Hematopoietic multipotent progenitor cell treated with erythropoietin and hydrocortisone succinate and interleukin-3 and kit ligand, for 8 days (in vitro differentiated cells): Measurements from ENCODE around the gene FGF4.

Source experiments
- DNase-seq: peaks from one replicate; pipeline ENCODE4 v3.0.0-alpha.2; 2015

FGF4 gene

DNA sequence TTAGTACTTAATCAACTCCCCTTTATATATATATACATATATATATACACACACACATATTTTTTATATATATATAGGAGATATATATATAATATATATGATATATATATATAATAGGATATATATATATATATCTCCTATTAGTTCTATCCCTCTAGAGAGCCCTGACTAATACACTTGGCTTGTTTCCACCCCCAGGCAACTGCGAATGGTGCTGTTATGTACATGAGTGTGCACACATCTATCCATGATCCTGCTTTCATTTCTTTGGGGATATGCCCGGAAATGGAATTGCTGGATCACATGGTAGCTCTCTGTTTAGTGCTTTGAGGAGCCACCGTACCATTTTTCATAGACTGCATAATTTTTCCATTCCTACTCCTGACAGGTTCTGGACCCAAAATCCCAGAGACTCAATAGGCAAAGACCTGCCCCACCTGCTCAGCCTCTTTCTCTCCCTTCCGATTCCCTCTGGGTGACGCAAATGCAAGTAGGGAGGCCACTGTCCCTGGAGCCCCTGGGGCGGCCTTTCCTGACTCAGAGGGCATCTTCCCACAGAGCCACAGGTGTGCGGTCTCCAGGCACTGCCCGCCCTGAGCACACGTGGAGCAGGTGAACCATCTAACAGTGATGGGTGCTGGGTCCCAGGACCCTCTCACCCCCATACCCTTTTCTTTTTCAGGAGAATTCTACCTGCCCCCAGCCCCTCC, 32.1 kb upstream of the FGF4 start:
- DNase-seq = no peak

DNA sequence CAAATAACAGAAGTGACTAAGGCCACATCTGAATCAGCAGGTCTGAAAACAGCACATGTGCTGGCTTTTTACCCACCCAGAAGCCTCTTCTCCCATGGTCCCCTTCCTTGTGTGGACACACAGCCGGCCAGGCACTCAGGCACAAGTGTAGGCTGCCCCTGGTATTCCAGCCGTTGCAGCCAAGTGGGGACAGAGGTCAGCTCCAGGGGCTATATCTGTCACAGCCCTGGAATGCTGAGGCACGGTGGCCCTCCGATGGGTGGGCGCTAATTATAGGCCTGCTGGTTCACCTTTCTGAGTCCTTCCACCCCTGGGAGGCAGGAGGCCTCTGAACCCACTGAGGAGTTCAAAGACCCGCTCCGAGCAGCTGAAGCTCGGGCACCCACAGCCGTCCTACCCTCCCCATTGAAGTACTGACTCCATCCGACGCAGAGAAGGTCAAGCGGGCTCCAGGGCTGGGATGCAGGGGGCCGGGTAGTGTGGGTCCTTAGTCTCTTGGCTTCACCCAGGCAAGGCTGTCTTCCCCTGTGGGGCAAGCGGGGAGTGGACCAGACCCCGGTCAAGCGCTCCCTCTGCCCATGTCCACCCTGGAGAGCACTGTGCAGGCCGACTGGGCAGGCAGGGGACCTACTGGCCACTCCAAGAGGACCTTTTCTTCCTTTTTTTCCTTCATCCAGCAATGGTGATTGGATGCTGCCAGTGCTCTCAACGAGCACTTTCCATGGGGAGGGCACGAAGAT, 29.8 kb upstream of the FGF4 start:
- no peak for DNase-seq

DNA sequence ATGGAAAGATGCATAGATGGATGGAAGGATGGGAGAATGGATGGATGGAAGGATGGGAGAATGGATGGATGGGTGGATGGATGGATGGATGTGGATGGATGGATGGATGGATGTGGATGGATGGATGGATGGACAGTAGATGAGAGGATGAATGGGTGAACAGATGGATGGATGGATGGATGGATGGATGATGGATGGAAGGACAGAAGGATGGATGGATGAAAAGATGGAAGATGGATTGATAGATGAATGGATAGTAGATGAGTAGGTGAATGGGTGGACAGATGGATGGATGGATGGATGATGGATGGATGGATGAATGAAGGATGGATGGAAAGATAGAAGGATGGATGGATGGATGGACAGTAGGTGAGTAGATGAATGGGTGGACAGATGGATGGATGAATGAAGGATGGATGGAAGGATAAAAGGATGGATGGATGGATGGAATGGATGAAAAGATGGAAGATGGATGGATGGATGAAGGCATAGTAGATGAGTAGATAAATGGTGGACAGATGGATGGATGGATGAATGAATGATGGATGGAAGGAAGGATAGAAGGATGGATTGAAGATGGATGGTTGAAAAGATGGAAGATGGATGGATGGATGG, 28.6 kb upstream of the FGF4 start:
- DNase-seq = no peak

DNA sequence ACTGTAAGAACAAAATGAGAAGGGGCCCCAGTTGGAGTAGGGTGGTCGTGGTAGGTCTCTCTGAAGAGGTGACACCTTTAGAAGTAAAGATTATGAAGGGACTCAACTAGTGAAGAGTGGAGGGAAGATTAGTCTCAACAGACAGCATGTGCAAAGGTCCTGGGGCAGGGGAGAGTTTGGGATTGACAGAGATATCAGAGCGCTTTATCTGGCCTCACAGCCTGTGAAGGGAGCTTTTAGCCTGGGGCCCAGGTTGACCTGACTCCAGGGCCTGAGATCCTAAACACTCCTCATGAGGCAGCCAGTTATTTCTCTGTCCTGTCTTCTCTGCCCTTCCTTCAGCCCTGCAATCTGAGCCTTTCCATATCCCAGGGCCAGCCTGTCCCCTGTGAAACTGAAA, 27.9 kb upstream of the FGF4 start:
- no peak for DNase-seq

DNA sequence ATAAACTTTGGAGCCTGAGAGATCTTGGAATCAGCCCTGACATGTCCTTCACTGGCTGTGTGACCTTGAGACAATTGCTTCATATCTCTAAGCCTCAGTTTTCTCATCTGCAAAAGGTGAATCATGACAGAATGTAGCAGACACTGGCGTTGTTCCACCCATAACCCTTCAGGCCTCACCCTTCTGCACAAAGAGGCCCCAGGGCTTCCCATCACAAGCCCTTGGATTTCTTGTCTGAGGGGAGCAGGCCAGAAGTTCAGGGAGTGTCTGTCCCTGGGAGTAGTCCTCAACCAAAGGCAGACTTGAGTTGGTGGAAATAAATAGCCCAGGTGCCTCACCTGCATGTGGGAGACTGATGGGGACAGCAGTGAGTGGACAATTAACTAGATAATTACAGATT, 27.4 kb upstream of the FGF4 start:
- DNase-seq = no peak

DNA sequence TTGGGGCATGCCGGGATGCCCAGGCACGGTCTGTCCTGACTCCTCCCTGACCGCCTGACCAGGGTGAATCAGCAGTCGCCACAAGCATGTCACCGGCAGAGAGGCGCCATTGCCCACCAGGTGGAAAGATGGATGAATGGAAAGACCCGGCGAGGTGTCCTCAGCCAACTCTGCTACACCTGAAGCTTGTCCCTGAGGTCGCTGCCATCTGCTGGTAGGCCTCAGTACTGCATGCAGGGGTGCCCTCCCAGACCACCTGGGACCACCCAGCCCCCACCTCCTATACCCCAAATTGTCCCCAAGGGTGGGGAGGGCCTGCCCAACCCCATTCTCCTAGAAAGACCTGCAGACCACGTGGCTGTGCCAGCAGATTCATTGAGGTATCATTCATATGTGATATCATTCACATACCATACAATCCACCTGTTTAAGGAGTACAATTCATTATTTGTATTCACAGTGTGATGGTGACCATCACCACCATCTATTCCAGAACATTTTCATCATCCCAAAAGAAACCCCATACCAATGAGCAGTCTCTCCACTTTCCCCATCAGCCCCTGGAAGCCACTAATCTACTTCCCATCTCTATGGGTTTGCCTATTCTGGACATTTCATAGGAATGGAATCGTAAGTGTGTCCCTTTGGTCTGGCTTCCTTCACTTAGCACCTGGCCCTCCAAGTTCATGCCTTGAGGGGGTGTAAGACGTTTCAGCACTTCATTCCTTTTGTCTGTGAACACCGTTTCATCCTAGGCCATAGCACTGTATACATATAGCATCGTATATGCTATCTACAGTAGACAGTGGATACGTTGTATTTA, 26.6 kb upstream of the FGF4 start:
- peak; percentile 1 for DNase-seq

DNA sequence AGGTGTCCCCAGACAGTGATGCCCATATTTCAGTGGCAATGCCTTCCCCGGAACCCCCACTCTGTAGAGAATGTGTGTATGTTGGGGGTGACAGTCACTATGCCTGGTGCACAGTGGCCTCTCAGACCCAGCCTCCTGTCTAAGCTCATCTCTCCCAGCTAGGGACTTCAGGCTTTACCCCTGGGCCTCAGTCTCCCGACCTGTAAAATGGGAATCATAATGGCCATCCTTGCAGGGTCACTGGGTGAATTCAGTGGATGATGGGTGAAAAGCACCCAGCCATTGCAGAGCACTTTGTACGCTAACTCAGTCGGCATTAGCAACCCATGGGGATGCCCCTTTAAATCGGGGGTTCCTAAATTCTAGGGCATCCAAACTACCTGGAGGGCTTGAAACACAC, 25.1 kb upstream of the FGF4 start:
- DNase-seq = no peak

DNA sequence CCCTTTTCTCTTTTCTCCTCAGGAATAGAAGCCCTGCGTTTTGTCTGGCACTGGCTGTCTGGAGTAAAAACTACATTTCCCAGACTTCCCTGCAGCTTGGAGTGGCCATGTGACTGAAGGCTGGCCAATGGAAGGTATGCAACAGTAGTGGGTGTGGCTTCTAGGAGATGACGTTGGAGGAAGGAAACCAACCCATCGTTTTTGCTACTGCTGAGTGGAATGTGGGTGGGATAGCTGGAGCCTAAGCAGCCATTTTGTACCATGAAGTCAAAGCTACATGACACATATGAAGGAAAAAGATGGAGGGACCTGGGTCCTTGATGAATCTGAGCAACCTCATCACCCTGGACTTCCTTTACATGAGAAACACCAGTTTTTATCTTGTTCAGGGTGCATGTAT, 24.4 kb upstream of the FGF4 start:
- DNase-seq = peak; percentile 44

DNA sequence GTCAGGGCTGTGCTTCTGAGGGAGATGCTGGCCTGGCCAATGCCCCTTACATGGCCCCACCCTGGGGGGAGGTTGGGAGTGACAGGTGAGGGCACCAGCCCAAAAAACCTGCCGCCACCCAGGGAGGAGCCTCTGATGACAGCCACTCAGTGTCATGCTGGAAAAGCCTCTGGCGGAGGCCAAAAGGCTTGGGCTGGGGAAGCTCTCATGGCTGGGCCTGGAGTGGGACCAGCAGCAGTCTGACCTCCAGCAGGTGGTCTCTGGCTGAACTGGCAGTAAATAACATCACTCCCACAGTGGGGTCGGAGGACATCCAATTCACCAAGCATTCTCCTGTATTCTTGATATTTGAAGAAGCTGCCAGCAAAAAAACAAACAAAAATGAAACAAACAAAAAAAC, 24.0 kb upstream of the FGF4 start:
- DNase-seq = no peak

DNA sequence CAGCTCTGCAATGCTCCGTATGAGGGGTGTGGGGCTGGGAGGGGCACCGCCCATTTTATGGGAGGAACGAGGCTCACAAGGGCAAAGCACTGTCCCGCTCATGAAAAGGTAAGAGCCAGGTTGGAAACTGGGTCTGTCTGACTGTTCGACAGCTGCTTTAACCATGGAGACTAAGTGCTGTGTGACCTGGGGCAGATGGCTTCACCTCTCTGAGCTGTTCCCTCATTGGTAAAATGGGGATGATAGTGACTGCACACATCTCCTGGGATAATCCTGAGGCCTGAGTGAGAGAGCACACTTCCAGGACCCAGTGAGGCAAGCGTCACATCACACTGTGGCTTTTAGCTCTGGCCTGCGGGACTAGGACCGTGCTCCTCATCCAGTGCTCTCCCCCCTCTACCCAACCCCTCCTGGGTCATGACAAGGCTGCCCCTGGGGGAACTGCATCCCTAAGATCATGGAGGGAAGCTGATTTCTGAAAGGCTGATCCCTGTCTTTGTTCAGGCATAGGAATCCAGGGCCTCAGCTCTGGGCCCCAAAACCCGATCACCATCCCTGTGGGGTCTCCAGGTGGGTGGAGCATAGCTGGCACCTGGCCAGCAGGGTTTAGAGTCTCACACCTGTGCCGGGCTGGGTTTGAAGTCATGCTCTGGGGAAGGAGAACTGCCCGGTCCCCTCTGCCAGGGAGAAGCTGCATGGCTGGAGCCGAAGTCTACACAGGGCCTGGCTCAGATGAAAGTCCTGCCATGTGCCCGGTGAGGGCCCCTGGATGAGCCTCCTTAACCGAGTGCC, 22.8 kb upstream of the FGF4 start:
- no peak for DNase-seq

DNA sequence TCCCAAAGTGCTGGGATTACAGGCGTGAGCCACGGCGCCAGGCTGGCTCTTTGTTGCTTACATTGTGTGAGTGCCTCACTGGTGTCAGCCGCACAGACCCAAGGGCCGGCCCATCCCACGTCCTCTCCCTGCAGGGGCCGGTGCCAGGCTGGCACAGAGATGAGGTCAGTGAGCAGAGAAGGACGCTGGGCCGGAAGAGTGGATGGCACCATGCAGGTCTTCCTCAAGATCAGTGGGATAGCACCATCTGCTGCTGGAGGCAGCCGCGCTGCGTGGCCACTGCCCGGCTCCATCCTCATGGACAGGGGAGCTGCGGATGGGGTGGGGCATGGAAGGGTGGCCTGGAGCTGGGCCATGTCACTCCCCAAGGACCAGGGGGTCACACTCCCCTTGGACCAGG, 22.0 kb upstream of the FGF4 start:
- DNase-seq = no peak

DNA sequence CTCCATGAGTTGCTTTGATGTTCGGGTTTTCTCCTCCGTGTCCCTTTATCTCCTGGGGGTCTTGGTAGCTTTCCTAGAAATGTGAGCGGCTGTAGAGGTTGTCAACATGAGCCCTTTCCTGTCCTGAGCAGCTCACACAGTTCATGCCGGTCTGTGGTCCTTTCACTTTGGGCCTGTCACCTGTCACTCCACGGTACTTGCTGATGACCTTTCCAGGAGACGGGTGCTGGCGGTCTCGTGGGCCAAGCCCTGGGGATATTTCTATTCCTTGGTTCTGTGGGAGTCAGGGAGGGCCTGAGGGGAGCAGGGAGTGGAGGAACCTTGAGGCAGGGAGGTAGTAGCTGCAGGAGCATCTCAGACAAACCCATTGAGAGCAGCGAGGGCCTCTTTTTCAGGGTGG, 20.9 kb upstream of the FGF4 start:
- DNase-seq = no peak

DNA sequence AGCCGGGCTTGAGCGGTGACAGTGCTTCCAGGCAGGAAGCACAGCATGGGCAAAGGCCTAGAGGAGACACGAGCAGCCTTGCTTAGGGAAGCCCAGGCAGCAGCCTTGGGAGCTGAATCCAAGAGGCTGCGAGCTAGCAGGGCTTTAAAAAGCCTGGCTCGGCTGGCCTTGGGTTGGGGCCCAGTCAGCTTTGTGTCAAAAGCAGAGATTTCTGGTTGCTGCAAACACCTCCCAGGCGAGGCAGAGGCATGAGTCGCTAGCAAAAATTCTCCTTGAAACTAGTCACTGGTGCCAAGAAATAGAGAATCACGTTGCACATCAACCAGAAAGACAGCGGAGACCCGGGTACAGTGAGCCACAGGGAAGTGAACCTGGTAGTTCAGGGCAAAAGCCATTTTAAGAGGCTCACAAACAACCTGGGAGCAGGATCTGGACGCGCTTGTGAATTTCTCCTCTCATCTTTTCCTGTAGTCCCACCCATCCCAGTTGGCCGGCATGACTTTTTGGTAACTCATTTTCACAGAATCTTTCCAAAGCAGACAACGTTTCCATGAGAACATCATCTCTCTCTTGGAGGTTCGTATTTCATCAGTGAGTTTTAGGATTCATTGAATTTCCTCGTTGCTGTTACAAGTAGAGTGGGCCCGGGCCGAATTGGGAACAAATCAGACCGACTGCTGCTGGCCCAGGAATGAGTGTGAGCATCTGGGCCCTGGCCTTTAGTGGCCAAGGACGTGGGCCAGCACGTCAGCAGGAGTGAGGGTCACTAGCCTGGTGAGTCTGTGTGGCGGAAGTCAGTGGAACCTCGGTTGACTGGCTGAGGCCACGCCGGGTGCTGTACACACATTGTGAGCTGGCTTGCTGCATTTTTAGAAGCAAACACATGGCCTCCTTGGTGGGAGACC, 16.4 kb upstream of the FGF4 start:
- DNase-seq = no peak

DNA sequence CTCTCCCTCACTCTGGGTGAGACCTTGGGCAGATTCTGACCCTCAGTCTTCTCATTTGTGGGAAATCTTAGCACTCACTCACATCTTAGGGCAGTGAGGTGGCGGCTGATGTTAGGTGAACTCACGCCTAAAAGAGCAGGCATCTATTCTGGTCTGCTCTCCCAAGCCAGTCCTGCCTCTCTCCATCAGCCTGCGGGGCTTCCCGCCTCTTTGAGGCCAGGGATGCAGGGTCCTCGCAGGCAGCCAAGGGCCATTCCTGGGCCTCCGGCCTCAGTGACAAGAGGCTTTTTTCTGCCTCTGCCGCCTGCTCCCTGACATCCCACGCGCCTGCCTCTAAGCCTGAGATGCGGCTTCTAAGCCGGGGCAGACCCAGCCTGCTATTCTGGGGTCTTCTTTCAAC, 13.8 kb upstream of the FGF4 start:
- no peak for DNase-seq

DNA sequence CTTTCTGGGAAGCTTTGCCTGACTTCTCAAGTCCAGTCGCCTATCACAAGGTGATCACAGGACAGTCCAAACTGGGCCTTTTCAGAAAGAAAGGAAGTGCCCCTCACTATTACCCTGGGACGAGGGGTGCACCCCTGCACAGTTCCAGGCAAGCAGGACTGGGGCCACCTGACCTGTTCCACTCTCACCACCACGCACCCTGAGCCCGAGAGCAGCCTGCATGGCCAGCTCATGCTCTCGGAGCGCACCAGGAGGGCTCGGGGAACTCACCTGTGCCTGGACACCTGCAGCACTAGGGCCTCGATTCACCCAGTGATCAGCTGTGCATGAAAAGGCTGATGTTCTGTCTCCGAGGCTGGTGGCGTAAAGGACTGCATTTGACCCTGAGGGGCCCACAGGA, 12.8 kb upstream of the FGF4 start:
- DNase-seq = no peak

DNA sequence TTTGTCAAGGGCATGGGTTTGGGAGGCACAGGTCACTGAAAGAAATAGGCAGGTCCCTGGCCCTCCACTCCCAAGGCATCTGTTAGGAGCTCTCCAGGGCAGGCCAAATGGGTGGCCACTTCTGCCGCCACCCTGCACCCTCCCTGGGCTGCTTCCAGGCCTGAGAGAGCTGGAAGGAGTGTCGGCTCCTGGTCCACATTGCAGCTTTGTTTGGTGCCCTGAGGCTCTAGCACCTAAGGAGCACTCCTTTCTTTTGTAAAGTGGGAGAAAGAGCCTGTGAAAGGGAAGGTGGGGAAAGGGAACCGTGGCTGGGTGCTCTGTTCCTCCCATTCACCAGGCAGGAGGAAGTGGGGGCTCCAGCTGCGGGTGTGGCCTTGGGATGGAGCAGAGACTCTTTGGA, 12.3 kb upstream of the FGF4 start:
- DNase-seq = no peak

DNA sequence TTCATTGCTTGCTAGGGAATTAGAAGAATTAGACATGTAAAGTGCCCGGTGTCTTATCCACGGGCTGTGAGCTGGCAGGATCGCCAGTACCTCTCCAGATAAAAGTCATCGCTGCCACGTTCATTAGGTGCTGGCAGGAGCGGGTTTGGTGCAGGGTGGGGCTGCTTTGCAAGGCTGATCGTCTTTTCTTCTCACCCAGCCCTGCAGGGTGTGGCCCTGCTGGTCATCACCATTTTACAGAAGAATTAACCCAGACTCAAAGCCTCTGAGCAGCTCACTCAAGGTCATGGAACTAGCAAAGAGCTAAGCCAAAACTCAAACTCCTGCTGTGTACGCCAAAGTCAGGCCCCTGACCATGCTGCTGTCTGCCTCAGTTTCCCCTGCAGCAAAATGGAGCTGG, 6.1 kb upstream of the FGF4 start:
- DNase-seq = no peak

DNA sequence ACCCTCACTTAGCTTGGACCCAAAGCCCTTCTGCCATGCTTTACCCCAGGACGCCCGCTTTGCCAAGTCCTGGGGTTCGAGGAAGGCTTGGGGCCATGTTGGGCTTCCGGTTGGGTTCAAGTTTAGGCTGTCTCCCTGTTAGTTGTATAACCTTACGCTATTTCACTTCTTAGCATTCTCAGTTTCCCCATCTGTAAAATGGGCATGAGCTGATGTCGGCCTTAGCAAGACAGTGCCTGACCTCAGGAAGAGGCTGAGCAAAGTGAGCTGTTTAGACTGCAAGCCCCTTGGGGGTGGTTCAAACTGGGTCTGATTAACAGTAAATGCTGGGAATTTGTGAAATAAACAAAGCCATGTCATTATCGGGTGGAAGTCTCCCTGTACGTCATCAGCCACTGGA, 3.2 kb upstream of the FGF4 start:
- no peak for DNase-seq

DNA sequence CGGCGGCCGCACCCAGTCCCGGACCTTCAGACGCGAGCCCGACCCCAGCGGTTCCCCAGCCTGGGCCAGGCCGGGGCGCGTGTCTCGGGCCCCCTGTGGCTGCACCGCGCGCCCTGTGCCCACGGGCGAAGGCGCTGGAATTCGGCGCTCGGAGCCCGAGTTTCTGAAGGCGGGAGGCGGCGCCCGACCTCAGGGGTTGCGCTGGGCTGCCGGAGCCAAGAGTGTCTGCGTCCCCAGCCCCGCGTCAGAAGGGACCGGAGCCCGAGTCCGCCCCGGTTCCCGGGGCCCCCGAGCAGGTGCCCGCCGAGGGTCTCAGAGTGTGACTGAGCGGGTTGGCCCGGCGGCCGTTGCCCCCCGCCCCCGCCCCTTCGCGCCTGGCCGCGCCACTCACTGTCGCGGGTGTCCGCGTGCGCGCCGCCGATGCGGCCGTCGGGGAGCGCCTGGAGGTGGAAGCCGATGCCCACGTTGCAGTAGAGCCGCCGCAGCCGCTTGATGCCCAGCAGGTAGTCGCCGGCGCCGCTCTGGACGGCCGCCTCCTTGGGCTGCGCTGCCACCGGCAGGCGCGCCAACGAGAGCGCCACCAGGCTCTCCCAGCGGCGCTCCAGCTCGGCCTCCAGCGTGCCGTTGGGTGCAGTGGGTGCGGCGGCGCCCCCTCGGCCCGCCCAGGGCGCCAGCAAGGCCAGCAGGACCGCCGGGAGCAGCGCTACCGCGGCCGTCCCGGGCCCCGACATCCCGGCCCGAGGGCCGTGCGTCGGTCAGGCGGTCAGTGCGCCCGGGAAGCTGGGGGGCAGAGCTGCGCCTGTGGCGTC, 583 bp downstream of the FGF4 start:
- no peak for DNase-seq

DNA sequence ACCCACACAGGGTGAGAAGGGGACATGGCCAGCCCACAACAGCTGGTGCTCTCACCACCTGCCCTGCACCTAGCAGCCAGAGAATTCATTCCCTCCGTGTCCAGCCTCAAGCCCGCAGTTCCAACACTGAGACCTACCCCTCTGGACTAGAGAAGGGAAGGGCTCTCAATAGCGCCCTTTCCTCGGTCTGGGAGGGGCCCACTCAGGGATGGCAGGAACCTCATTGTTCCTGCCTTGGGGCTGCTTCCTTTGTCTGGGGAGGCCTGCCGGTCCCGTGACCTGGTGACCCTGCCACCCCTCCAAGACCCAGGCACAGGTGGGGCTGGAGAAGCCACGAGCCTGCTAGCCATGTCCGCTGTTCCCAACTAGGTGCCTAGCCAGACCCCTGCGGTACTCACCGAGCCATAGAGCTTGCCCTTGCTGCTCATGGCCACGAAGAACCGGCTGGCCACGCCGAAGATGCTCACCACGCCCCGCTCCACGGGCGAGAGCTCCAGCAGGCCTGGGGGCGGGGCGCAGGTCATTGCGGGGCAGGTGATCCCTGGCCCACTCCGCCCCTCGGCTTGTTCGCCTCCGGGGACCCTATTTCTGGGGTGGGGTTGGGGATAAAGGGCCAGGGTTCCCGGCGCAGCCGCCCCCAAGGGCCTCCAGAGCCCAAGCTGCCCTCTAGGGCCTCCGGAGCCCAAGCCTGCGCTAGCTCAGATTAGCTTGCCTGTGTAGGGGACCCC, 1.4 kb downstream of the FGF4 start:
- no peak for DNase-seq
